Stimulated activated CD8-positive, alpha-beta memory T cell treated with anti-CD3 and anti-CD28 coated beads, Interleukin-4, amount 100 ng/mL, for 24 hours (primary cell): Measurements from ENCODE around the gene VCX3A.
"Not testable (repeated sequence)": the region's sequence is repeated elsewhere in the genome, so short reads cannot be mapped to it uniquely, and the experiment has no call there.

ENCODE experiments used
- DNase-seq: peaks from one replicate; pipeline ENCODE4 v3.0.0-alpha.2; 2020; ENCODE audit warnings: low read depth

VCX3A gene

GRCh38 chrX:6535018-6535417 is at the start of gene VCX3A:
Gene VCX3A (minus strand): TSS chrX:6535118. CDS start chrX:6534497, 621 bp downstream.
- DNase-seq: not testable (repeated sequence)

GRCh38 chrX:6574762-6575161 is 39.8 kb upstream of the VCX3A start:
- DNase-seq: no peak

GRCh38 chrX:6568031-6568430 is 33.1 kb upstream of the VCX3A start:
- no peak for DNase-seq

GRCh38 chrX:6558979-6559378 is 24.1 kb upstream of the VCX3A start:
- no peak for DNase-seq

GRCh38 chrX:6557690-6558089 is 22.8 kb upstream of the VCX3A start:
- no peak for DNase-seq

GRCh38 chrX:6550999-6551398 is 16.1 kb upstream of the VCX3A start:
- no peak for DNase-seq

GRCh38 chrX:6545712-6546111 is 10.8 kb upstream of the VCX3A start:
- no peak for DNase-seq

GRCh38 chrX:6526564-6527136 is 8.3 kb downstream of the VCX3A start:
- no peak for DNase-seq

GRCh38 chrX:6517376-6517775 is 17.5 kb downstream of the VCX3A start:
- DNase-seq: no peak

GRCh38 chrX:6506444-6506843 is 28.5 kb downstream of the VCX3A start:
- no peak for DNase-seq

GRCh38 chrX:6505960-6506359 is 29.0 kb downstream of the VCX3A start:
- no peak for DNase-seq

- no peak for DNase-seq
Observed at GRCh38 chrX:6500719-6501118, 34.2 kb downstream of the VCX3A start.

GRCh38 chrX:6498324-6498723 is 36.6 kb downstream of the VCX3A start:
- no peak for DNase-seq
